ENCODE data around the gene NUDT4. TPM values are rescaled to one million over a fixed set of nuclear protein-coding genes. Genes with fewer than 3 reads are reported as not detected.
A peak's percentile ranks its signal among the peaks of the same experiment; 100 is the strongest.

NUDT4 gene
- total and polyA plus RNA-seq, 4 experiments from 2014 or later: 39.3 to 49.6 (median 43.5) TPM

DNA sequence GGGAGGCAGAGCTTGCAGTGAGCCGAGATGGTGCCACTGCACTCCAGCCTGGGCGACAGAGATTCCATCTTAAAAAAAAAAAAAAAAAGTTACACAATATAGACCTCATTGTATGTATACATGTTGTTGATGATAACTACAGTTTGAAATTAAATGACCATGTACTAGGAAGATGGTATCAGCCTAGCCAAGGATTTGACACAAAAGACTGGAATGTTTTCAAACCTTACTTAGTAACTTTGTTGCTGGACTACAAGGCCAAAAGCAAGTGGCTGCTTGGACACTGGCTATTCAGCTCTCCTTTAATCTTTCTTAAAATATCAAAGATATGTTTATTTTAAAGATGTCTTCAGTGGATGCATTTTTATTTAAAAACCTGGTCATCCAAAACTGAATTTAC, 18.9 kb upstream of the NUDT4 start:
- CTCF ChIA-PET (ENCODE audit: partially characterized antibody): interaction anchor here (1.2 kb wide), 1 partner anchor 61 kb away, joined by 4 read pairs; no protein-coding TSS in a partner anchor
- intact Hi-C loops (cut with micrococcal nuclease): no loop called here

DNA sequence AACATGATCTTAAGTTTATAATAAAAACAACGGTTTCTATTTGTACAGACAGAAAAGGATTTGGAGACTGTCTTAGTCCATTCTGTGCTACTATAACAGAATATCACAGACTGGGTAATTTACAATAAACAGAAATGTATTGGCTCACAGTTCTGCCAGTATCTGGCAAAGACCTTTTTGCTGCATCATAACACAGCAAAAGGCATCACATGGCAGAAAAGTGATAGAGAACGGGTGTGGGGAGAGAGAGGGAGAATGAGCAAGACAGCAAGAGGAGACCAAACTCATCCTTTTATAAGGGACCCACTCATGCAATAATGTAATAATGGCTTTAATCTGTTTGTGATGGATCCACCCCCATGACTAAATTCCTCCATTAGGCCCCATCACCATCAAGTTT, 17.0 kb upstream of the NUDT4 start:
- Mint-ChIP-seq H3K36me3 (no peaks in the 10 kb centered on the region), H3K4me3 (no peak overlapping the region), H3K9me3 (no peaks in the 10 kb centered on the region), H3K27ac (no peak overlapping the region), H3K4me1 (peaks cover 7 to 24% (median 12%) of the 10 kb centered on the region in 4 donors), H3K27me3 (no peaks in the 10 kb centered on the region)
- H3K36me3 ChIP-seq (ENCODE audit: insufficient read depth, low read length): no peaks in the 10 kb centered on the region
- no peaks in the 10 kb centered on the region for H3K27me3 ChIP-seq (ENCODE audit: insufficient read depth, low read length)
- peaks cover 10% of the 10 kb centered on the region for H3K4me1 ChIP-seq (ENCODE audit: insufficient read depth, low read length)
- ChIA-PET CTCF (ENCODE audit: partially characterized antibody) (no interaction called here), POLR2A (ENCODE audit: partially characterized antibody) (no interaction called here)
- H3K27ac ChIP-seq (ENCODE audit: low read depth, low read length): no peak overlapping the region
- no peak overlapping the region for H3K4me3 ChIP-seq (ENCODE audit: low read length in 2 of 2)
- H3K9me3 ChIP-seq (ENCODE audit: control insufficient read depth in 1 of 2, low read length in 2 of 2): no peaks in the 10 kb centered on the region
- no peak for DNase-seq
- intact Hi-C loops (cut with micrococcal nuclease): no loop called here

More for the DNA sequence above, 18.9 kb upstream of the NUDT4 start:
- no peak for DNase-seq
- Mint-ChIP-seq H3K4me1 (peaks cover 3 to 21% (median 7%) of the 10 kb centered on the region in 4 donors), H3K27me3 (no peaks in the 10 kb centered on the region), H3K27ac (no peak overlapping the region), H3K9me3 (no peaks in the 10 kb centered on the region), H3K4me3 (no peak overlapping the region), H3K36me3 (no peaks in the 10 kb centered on the region)
- Histone ChIP-seq H3K27ac (ENCODE audit: low read depth, low read length) (no peak overlapping the region), H3K36me3 (ENCODE audit: insufficient read depth, low read length) (no peaks in the 10 kb centered on the region), H3K27me3 (ENCODE audit: insufficient read depth, low read length) (no peaks in the 10 kb centered on the region), H3K4me1 (ENCODE audit: insufficient read depth, low read length) (peaks cover 8% of the 10 kb centered on the region), H3K9me3 (ENCODE audit: control insufficient read depth in 1 of 2, low read length in 2 of 2) (no peaks in the 10 kb centered on the region), H3K4me3 (ENCODE audit: low read length in 2 of 2) (no peak overlapping the region)
- POLR2A ChIA-PET (ENCODE audit: partially characterized antibody): no interaction called here

- H3K9me3 Mint-ChIP-seq: no peaks in the 10 kb centered on the region
- Histone ChIP-seq H3K4me3 (ENCODE audit: low read length in 2 of 2) (no peak overlapping the region), H3K36me3 (ENCODE audit: insufficient read depth, low read length) (no peaks in the 10 kb centered on the region), H3K27ac (ENCODE audit: low read depth, low read length) (no peak overlapping the region), H3K4me1 (ENCODE audit: insufficient read depth, low read length) (peaks cover 10% of the 10 kb centered on the region), H3K9me3 (ENCODE audit: control insufficient read depth in 1 of 2, low read length in 2 of 2) (no peaks in the 10 kb centered on the region), H3K27me3 (ENCODE audit: insufficient read depth, low read length) (no peaks in the 10 kb centered on the region)
- H3K36me3 Mint-ChIP-seq: no peaks in the 10 kb centered on the region
- CTCF ChIA-PET (ENCODE audit: partially characterized antibody): interaction anchor here (0.8 kb wide), 1 partner anchor 20 kb away, joined by 3 read pairs; no protein-coding TSS in a partner anchor
- POLR2A ChIA-PET (ENCODE audit: partially characterized antibody): no interaction called here
- intact Hi-C loops (cut with micrococcal nuclease): no loop called here
- H3K4me1 Mint-ChIP-seq: peaks cover 7 to 24% (median 12%) of the 10 kb centered on the region in 4 donors
- no peak overlapping the region for H3K4me3 Mint-ChIP-seq
- no peaks in the 10 kb centered on the region for H3K27me3 Mint-ChIP-seq
- no peak overlapping the region for H3K27ac Mint-ChIP-seq
- no peak for DNase-seq
Observed at GRCh38 chr12:93361151-93361919, 16.4 kb upstream of the NUDT4 start.

DNA sequence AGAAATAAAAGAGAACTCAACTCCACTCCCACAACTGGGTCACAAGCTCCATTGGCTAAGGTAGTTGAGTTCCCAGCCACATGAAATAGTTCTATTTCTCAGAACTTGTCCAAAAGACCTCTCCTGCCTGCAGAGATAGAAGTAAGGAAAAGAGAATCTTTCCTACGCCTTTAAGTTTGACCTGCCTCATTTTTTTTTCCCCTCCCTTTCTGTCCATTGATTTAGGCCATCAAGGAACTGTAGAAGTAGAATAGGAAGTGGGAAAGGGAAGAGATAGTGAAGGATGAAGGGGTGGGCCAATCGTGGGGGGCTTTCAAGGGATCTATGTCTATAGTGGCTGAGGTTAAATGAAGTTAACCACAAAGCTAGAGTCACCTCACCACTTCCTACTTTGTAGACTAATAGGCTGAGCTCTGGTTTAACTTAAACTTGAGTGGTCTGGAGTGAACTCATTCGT, 13.9 kb upstream of the NUDT4 start:
- Mint-ChIP-seq H3K9me3 (no peaks in the 10 kb centered on the region), H3K27me3 (no peaks in the 10 kb centered on the region), H3K36me3 (no peaks in the 10 kb centered on the region), H3K4me3 (peak overlapping the region in 5 of 8 donors; percentile 1 to 46 (median 22)), H3K4me1 (peaks cover 7 to 24% (median 12%) of the 10 kb centered on the region in 4 donors), H3K27ac (peak overlapping the region in 5 of 7 donors; percentile 1 to 53 (median 38))
- ChIA-PET POLR2A (ENCODE audit: partially characterized antibody) (interaction anchor here (1.2 kb wide), 1 partner anchor 23 kb away, joined by 3 read pairs; no protein-coding TSS in a partner anchor), CTCF (ENCODE audit: partially characterized antibody) (interaction anchor here (0.6 to 1.4 kb wide), 4 partner anchors 10 to 704 kb away, joined by 3 to 4 read pairs (median 3); no protein-coding TSS in a partner anchor)
- Histone ChIP-seq H3K4me1 (ENCODE audit: insufficient read depth, low read length) (peaks cover 10% of the 10 kb centered on the region), H3K27me3 (ENCODE audit: insufficient read depth, low read length) (no peaks in the 10 kb centered on the region), H3K27ac (ENCODE audit: low read depth, low read length) (no peak overlapping the region), H3K4me3 (ENCODE audit: low read length in 2 of 2) (no peak overlapping the region), H3K36me3 (ENCODE audit: insufficient read depth, low read length) (no peaks in the 10 kb centered on the region), H3K9me3 (ENCODE audit: control insufficient read depth in 1 of 2, low read length in 2 of 2) (no peaks in the 10 kb centered on the region)
- peak in 3 of 5 donors; percentile 10 to 20 (median 14) for DNase-seq
- intact Hi-C loops (cut with micrococcal nuclease): no loop called here

- no peak overlapping the region for H3K4me3 ChIP-seq (ENCODE audit: low read length in 2 of 2)
- no peaks in the 10 kb centered on the region for H3K9me3 ChIP-seq (ENCODE audit: control insufficient read depth in 1 of 2, low read length in 2 of 2)
- ChIA-PET POLR2A (ENCODE audit: partially characterized antibody) (no interaction called here), CTCF (ENCODE audit: partially characterized antibody) (no interaction called here)
- H3K36me3 Mint-ChIP-seq: no peaks in the 10 kb centered on the region
- no peaks in the 10 kb centered on the region for H3K9me3 Mint-ChIP-seq
- DNase-seq: no peak
- H3K4me1 Mint-ChIP-seq: peaks cover 7 to 17% (median 12%) of the 10 kb centered on the region in 4 donors
- H3K4me1 ChIP-seq (ENCODE audit: insufficient read depth, low read length): peaks cover 10% of the 10 kb centered on the region
- H3K27me3 ChIP-seq (ENCODE audit: insufficient read depth, low read length): no peaks in the 10 kb centered on the region
- intact Hi-C loops (cut with micrococcal nuclease): no loop called here
- no peaks in the 10 kb centered on the region for H3K27me3 Mint-ChIP-seq
- no peak overlapping the region for H3K27ac ChIP-seq (ENCODE audit: low read depth, low read length)
- H3K36me3 ChIP-seq (ENCODE audit: insufficient read depth, low read length): no peaks in the 10 kb centered on the region
- H3K4me3 Mint-ChIP-seq: no peak overlapping the region
- H3K27ac Mint-ChIP-seq: no peak overlapping the region
Observed at GRCh38 chr12:93365616-93366405, 11.9 kb upstream of the NUDT4 start.

GRCh38 chr12:93366422-93366821, 11.3 kb upstream of the NUDT4 start:
- no peaks in the 10 kb centered on the region for H3K9me3 ChIP-seq (ENCODE audit: control insufficient read depth in 1 of 2, low read length in 2 of 2)
- no peak overlapping the region for H3K27ac ChIP-seq (ENCODE audit: low read depth, low read length)
- no peaks in the 10 kb centered on the region for H3K36me3 ChIP-seq (ENCODE audit: insufficient read depth, low read length)
- H3K4me1 ChIP-seq (ENCODE audit: insufficient read depth, low read length): peaks cover 10% of the 10 kb centered on the region
- no peaks in the 10 kb centered on the region for H3K27me3 ChIP-seq (ENCODE audit: insufficient read depth, low read length)
- H3K27ac Mint-ChIP-seq: peak overlapping the region in 1 of 7 donors; percentile 25
- intact Hi-C loops (cut with micrococcal nuclease): no loop called here
- H3K4me3 ChIP-seq (ENCODE audit: low read length in 2 of 2): no peak overlapping the region
- peaks cover 7 to 17% (median 12%) of the 10 kb centered on the region in 4 donors for H3K4me1 Mint-ChIP-seq
- H3K27me3 Mint-ChIP-seq: peaks cover 0 to 2% of the 10 kb centered on the region in 2 donors
- H3K36me3 Mint-ChIP-seq: no peaks in the 10 kb centered on the region
- POLR2A ChIA-PET (ENCODE audit: partially characterized antibody): no interaction called here
- no peak overlapping the region for H3K4me3 Mint-ChIP-seq
- CTCF ChIA-PET (ENCODE audit: partially characterized antibody): no interaction called here
- H3K9me3 Mint-ChIP-seq: no peaks in the 10 kb centered on the region
- no peak for DNase-seq

DNA sequence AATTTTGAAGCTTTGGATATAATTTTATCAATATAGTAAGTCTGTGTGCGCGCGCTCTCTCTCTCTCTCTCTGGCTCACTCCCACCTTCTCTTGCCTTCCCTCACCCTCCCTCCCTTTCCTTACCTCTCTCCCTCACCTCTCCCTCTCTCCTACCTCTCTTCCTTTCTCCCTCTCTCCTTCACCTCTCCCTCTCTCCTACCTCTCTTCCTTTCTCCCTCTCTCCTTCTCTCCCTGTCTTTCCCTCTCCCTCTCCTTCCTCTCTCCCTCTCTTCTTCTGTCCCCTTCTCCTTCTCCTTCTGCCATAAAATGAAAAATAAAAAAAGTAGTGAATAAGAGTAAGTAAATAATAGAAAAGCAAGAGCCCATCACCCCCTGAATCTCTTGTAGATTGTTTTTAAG, 9.0 kb upstream of the NUDT4 start:
- no peak overlapping the region for H3K4me3 Mint-ChIP-seq
- no peak overlapping the region for H3K27ac ChIP-seq (ENCODE audit: low read depth, low read length)
- H3K27me3 ChIP-seq (ENCODE audit: insufficient read depth, low read length): no peaks in the 10 kb centered on the region
- no peak overlapping the region for H3K27ac Mint-ChIP-seq
- intact Hi-C loops (cut with micrococcal nuclease): no loop called here
- ChIA-PET CTCF (ENCODE audit: partially characterized antibody) (no interaction called here), POLR2A (ENCODE audit: partially characterized antibody) (no interaction called here)
- H3K36me3 ChIP-seq (ENCODE audit: insufficient read depth, low read length): no peaks in the 10 kb centered on the region
- H3K9me3 ChIP-seq (ENCODE audit: control insufficient read depth in 1 of 2, low read length in 2 of 2): no peaks in the 10 kb centered on the region
- peaks cover 0 to 2% of the 10 kb centered on the region in 2 donors for H3K27me3 Mint-ChIP-seq
- H3K4me1 ChIP-seq (ENCODE audit: insufficient read depth, low read length): peaks cover 2% of the 10 kb centered on the region
- no peaks in the 10 kb centered on the region for H3K36me3 Mint-ChIP-seq
- H3K9me3 Mint-ChIP-seq: no peaks in the 10 kb centered on the region
- H3K4me1 Mint-ChIP-seq: peaks cover 4 to 7% (median 4%) of the 10 kb centered on the region in 4 donors
- no peak for DNase-seq
- H3K4me3 ChIP-seq (ENCODE audit: low read length in 2 of 2): no peak overlapping the region

All from CD4-positive, alpha-beta memory T cell (primary cell).